HEK293 (cell line): ENCODE measurements around the gene CASKIN1.

ENCODE experiments used
- CTCF ChIA-PET: fragments of 350-600 bp; formaldehyde crosslinking; extraction: SDS; loops from one replicate; lab custom pipeline; 2021; ENCODE audit warnings: antibody characterized with exemption; lab: Yijun Ruan, JAX
- POLR2A ChIA-PET: fragments of 300-600 bp; formaldehyde crosslinking; extraction: SDS; loops from one replicate; lab custom pipeline; 2020; ENCODE audit warnings: antibody characterized with exemption, inconsistent platforms; lab: Yijun Ruan, JAX
- H3K27ac ChIP-seq: fragments of 200-500 bp; sonication (Bioruptor generic); 2 replicates; pipeline ENCODE4 v1.5.1; 2014; ENCODE audit warnings: low read depth, low read length, control low read depth, inconsistent platforms; ENCODE audit errors: extremely low read depth
- H3K36me3 ChIP-seq, 2 experiments: fragments of 200-500 bp in 1 of 2; sonication (Bioruptor generic) in 1 of 2; 1 replicate in 1 of 2; 2 replicates in 1 of 2; pipeline ENCODE4 v1.5.1; 2014 to 2017; ENCODE audit warnings: inconsistent platforms in 2 of 2, low read length in 2 of 2; ENCODE audit not compliant: control insufficient read depth in 2 of 2, insufficient read depth in 1 of 2
- H3K4me1 ChIP-seq: fragments of 200-500 bp; sonication (Bioruptor generic); 2 replicates; pipeline ENCODE4 v1.5.1; 2014; ENCODE audit warnings: mild to moderate bottlenecking, low read length, inconsistent platforms; ENCODE audit not compliant: control insufficient read depth, insufficient read depth
- H3K4me3 ChIP-seq: 2 replicates; pipeline ENCODE4 v1.5.1; 2011; ENCODE audit warnings: low read depth, mild to moderate bottlenecking, control low read depth, low read length, moderate library complexity
- H3K9me3 ChIP-seq: fragments of 200-500 bp; sonication (Bioruptor generic); 2 replicates; pipeline ENCODE4 v1.5.1; 2014; ENCODE audit warnings: low read depth, low read length, inconsistent platforms; ENCODE audit not compliant: control insufficient read depth, insufficient read depth
- GLI4 ChIP-seq: fragments of 450-650 bp; formaldehyde crosslinking; IDR thresholded peaks from 2 replicates; pipeline ENCODE4 v1.5.1; 2016; ENCODE audit warnings: missing biosample characterization, missing genetic modification characterization
- KLF1 ChIP-seq: fragments of 450-650 bp; formaldehyde crosslinking; IDR thresholded peaks from 2 replicates; pipeline ENCODE4 v1.5.1; 2016; ENCODE audit warnings: missing biosample characterization, missing genetic modification characterization
- MZF1 ChIP-seq: fragments of 450-650 bp; formaldehyde crosslinking; IDR thresholded peaks from 2 replicates; pipeline ENCODE4 v1.5.1; 2017; ENCODE audit warnings: missing biosample characterization, missing genetic modification characterization, borderline replicate concordance
- SCRT2 ChIP-seq: fragments of 450-650 bp; formaldehyde crosslinking; IDR thresholded peaks from 2 replicates; pipeline ENCODE4 v1.5.1; 2016; ENCODE audit warnings: missing biosample characterization, missing genetic modification characterization
- SP2 ChIP-seq: fragments of 450-650 bp; formaldehyde crosslinking; IDR thresholded peaks from 2 replicates; pipeline ENCODE4 v1.5.1; 2016; ENCODE audit warnings: missing biosample characterization, missing genetic modification characterization
- ZNF121 ChIP-seq: fragments of 450-650 bp; formaldehyde crosslinking; IDR thresholded peaks from 2 replicates; pipeline ENCODE4 v1.5.1; 2016; ENCODE audit warnings: missing biosample characterization, missing genetic modification characterization
- ZNF138 ChIP-seq: fragments of 450-650 bp; formaldehyde crosslinking; IDR thresholded peaks from 2 replicates; pipeline ENCODE4 v1.5.1; 2016; ENCODE audit warnings: missing biosample characterization, missing genetic modification characterization, borderline replicate concordance
- ZNF148 ChIP-seq: fragments of 450-650 bp; formaldehyde crosslinking; IDR thresholded peaks from 2 replicates; pipeline ENCODE4 v1.5.0; 2017; ENCODE audit warnings: missing biosample characterization, missing genetic modification characterization, borderline replicate concordance
- ZNF248 ChIP-seq: fragments of 450-650 bp; formaldehyde crosslinking; IDR thresholded peaks from 2 replicates; pipeline ENCODE4 v1.5.1; 2017; ENCODE audit warnings: missing biosample characterization, missing genetic modification characterization
- ZNF274 ChIP-seq, 2 experiments: fragments of 200-500 bp in 1 of 2; fragments of 450-650 bp in 1 of 2; sonication (Bioruptor generic) in 1 of 2; formaldehyde crosslinking in 1 of 2; IDR thresholded peaks; 2 replicates each; pipeline versions ENCODE4 v1.5.1 to v1.6.1; 2014 to 2016; ENCODE audit warnings: borderline replicate concordance in 1 of 2, inconsistent platforms in 1 of 2, low read length in 1 of 2, missing biosample characterization in 1 of 2, missing genetic modification characterization in 1 of 2
- ZNF544 ChIP-seq: fragments of 450-650 bp; formaldehyde crosslinking; IDR thresholded peaks from 2 replicates; pipeline ENCODE4 v1.5.0; 2017; ENCODE audit warnings: missing biosample characterization, missing genetic modification characterization
- ZNF623 ChIP-seq: fragments of 450-650 bp; formaldehyde crosslinking; IDR thresholded peaks from 2 replicates; pipeline ENCODE4 v1.5.1; 2016; ENCODE audit warnings: missing biosample characterization, missing genetic modification characterization
- ZNF626 ChIP-seq: fragments of 450-650 bp; sonication (Bioruptor Pico); formaldehyde crosslinking; IDR thresholded peaks from 2 replicates; pipeline ENCODE4 v1.5.1; 2018; ENCODE audit warnings: missing biosample characterization, missing genetic modification characterization, inconsistent platforms
- ZNF660 ChIP-seq: fragments of 450-650 bp; IDR thresholded peaks from 2 replicates; pipeline ENCODE4 v1.5.1; 2018; ENCODE audit warnings: missing biosample characterization, mild to moderate bottlenecking, missing genetic modification characterization
- ZNF792 ChIP-seq: fragments of 450-650 bp; formaldehyde crosslinking; IDR thresholded peaks from 2 replicates; pipeline ENCODE4 v1.5.1; 2016; ENCODE audit warnings: missing biosample characterization, missing genetic modification characterization

The CASKIN1 gene

GRCh38 chr16:2210386-2211365 lies 14.3 kb upstream of the CASKIN1 start, which contains the start of gene BRICD5 (continued):
- no peak for TF ChIP-seq ZNF626 (tag by site-specific recombination)
- TF ChIP-seq ZNF274 (IDR thresholded peaks at IDR 0.05; ENCODE audit: low read length): no peak
- TF ChIP-seq ZNF274 (tag by site-specific recombination; IDR thresholded peaks at IDR 0.05; ENCODE audit: borderline replicate concordance): no peak
- TF ChIP-seq, all 188 proteins: peak for 5

- Histone ChIP-seq H3K4me1 (no peaks in the 10 kb centered on the region), H3K27ac (no peak overlapping the region), H3K9me3 (no peaks in the 10 kb centered on the region), H3K4me3 (no peak overlapping the region), H3K36me3 (peaks cover 0 to 56% of the 10 kb centered on the region in 2 experiments; a peak in 1 of 3 replicates)
- ChIA-PET CTCF (interaction anchor here (0.6 kb wide), 1 partner anchor 44 kb away, joined by 5 read pairs; no protein-coding TSS in a partner anchor), POLR2A (interaction anchor here (1.7 kb wide), 1 partner anchor 29 kb away, joined by 4 read pairs; no protein-coding TSS in a partner anchor)
- no peak for TF ChIP-seq GLI4 (tag by site-specific recombination)
- TF ChIP-seq ZNF148 (tag by site-specific recombination): no peak
- no peak for TF ChIP-seq ZNF544 (tag by site-specific recombination)
- no peak for TF ChIP-seq ZNF121 (tag by site-specific recombination)
- no peak for TF ChIP-seq ZNF623 (tag by site-specific recombination)
- no peak for TF ChIP-seq ZNF248
- no peak for TF ChIP-seq ZNF660 (tag by site-specific recombination)
- TF ChIP-seq SCRT2: no peak
- TF ChIP-seq MZF1: no peak
- no peak for TF ChIP-seq ZNF792 (tag by site-specific recombination)
Measured at GRCh38 chr16:2210009-2210332, 13.6 kb upstream of the CASKIN1 start.

- TF ChIP-seq SP2 (tag by site-specific recombination) (0 out of 2 replicates have a peak, but pooled peaks have one; percentile 8), ZNF138 (tag by site-specific recombination) (no peak), KLF1 (tag by site-specific recombination) (0 out of 2 replicates have a peak, but pooled peaks have one; percentile 14)
- no peaks in the 10 kb centered on the region for H3K9me3 ChIP-seq
- ChIA-PET CTCF (interaction anchor here (0.6 kb wide), 1 partner anchor 45 kb away, joined by 5 read pairs; no protein-coding TSS in a partner anchor), POLR2A (interaction anchor here (0.5 to 1.7 kb wide), 6 partner anchors 13 to 55 kb away, joined by 4 to 7 read pairs (median 4); partner anchors contain the start of genes E4F1 and TRAF7)
- H3K36me3 ChIP-seq: peaks cover 0 to 56% of the 10 kb centered on the region in 2 experiments; a peak in 1 of 3 replicates
- no peak overlapping the region for H3K27ac ChIP-seq
- no peaks in the 10 kb centered on the region for H3K4me1 ChIP-seq
- no peak overlapping the region for H3K4me3 ChIP-seq
Measured at GRCh38 chr16:2209258-2210008, 13.0 kb upstream of the CASKIN1 start.
